ENCODE data around the gene ZFPL1.

The ZFPL1 gene

GRCh38 chr11:65131417-65131776, 47.4 kb downstream of the ZFPL1 start:
- DNase-seq = no peak

DNA sequence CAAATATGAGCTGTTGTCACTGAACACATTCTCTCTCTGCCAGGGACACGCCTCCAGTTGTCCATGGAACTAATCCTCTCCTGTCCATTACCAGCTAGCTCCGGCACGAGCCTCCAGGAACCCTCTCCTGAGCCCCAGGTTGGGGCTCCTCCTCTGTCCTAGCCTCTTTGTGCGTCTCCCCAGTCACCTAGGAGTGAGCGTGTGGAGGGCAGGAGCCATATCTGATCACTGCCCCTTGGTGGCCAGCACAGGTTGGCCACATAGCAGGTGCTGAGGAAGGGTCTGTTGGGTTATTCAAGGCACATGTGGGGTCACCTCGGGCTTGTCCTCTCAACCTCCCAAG, 47.8 kb downstream of the ZFPL1 start:
- no peak for DNase-seq

DNA sequence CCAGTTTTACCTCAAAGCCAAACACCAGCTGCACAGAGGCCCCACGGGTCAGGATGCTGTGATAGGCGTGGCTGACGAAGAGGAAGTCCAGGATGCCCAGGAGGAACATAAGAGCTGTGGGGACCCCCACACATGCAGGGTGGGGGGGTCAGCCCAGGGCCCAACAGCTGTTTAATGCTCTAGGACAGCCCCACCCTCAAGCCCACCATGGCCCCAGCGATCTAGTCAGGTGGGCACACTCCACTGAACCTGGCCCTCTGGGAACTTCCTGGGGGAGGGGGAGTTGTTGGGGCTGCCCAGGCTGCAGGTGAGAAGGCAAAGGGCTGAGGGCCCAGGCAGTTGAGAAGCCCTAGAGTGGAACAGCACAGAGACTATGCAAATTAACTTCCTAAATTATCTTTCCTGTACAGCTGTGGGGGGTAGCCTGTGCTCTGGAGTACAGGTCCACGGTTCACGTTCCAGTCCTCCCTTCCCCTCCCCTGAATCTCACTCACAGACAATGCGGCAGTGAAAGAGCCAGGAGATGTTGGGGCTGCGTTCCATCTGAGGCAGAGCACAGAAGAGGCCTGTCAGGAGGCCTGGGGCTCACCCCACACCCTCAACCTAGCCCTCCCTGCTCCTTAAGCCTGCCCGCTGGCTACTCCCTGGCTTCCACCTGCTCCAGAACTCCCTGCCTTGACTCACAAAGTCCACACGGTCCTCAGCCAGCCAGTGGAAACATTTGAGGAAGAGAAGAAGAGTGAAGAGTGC, 48.4 kb downstream of the ZFPL1 start:
- DNase-seq = no peak

DNA sequence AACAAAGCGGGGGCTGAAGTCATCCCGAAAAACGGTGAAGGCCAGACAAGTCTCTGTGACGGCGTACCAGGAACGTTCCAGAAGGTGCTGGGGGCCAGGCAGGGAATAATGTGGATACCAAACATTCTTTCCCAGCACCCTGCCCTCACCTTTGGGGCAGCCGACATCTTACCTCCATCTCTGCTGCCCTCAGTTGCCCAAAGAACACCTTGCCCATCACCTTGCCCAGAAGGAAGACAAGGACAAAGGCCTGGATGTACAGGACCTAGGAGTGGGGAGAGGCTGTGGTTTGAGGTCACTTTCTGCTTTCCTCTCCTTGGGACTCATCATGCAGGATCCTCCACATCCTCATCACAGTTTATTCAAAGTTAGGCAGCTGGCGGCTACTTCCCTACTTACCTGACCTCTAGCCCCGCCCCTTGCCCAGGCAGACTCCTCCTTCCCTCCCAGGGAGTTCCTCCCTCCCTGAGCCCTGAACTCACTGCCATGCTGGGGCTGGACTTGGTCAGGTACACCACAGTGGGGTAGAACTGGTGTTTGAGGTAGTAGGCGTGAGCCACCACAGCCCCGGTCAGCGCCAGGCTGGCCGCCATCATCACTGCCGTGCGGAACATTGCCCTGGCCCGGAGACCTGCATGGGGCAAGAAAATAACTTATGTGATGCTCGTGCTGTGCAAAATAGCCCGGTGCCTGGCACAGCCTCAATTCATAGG, 49.1 kb downstream of the ZFPL1 start:
- no peak for DNase-seq

GRCh38 chr11:65133724-65134123, 49.7 kb downstream of the ZFPL1 start:
- no peak for DNase-seq

DNA sequence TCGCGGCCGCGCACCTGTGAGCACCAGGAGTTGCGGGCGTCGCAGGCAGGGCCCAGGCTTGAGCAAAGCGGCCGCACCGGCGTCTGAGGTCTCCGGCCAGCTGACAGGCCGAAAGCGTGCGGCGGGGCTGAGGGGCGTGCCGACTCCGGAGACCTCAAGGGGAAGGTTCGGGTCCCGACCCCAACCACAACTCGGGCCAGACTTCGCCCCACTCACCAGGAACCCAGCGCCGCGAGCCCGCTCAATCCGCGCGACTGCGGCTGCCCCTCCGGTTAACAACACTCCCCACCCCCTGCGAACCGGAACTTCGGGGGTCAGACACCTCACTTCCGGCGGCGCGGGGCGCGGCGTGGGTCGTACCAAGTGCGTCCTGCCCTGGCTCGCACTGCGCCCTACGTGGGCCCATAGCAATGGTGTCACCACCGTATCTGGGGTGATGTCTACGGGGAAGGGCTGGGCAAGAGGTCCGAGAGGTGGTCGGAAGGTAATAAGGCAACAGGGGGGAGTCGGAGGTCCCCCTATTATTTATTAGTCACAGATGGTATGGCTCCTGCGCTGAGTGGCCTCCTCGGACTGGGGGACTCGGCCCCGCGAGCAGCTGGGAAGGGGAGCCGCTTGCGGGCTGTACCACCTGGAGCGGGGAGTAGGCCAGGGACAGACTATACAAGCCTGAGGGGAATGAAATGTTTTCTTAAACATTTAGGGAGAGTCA, 50.4 kb downstream of the ZFPL1 start, which contains the start of gene SYVN1:
Gene SYVN1 (minus strand): TSS at position 280 of the 712 bp plus-strand sequence. CDS start 918 bp downstream, outside the sequence.
- DNase-seq = peak; percentile 70

DNA sequence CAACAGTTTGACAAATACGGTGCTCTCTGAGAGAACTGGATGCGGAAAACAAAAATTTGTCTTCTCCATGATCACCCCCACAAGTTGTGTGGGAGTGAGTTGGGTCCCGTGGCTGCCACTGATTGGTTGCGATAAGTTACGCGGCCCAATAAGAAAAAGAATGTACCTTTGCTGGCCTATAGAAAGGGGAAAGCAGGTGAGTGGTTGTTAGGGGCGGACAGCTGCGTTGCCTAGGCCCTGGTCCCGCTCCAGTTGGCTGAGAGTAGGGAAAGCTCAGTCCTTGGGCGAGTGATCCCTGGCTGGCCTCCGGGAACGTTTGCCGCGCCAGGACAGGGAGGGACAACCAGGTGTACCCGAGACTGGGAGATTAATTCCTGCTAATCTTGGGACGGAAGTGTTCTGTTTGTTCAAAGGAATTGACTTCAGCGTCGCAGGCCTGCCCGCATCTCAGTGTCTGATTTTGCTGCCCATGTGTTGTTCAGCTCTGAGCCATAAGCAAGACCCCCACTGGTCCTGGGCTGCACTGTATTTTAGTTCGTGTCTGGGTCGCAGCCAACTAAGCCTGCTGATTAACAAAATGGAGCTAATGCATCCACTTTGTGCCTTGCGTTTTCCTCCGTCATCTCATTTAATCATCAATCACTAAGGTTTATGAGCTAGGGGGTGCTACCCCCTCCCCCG, 51.1 kb downstream of the ZFPL1 start:
- DNase-seq = peak; percentile 95

DNA sequence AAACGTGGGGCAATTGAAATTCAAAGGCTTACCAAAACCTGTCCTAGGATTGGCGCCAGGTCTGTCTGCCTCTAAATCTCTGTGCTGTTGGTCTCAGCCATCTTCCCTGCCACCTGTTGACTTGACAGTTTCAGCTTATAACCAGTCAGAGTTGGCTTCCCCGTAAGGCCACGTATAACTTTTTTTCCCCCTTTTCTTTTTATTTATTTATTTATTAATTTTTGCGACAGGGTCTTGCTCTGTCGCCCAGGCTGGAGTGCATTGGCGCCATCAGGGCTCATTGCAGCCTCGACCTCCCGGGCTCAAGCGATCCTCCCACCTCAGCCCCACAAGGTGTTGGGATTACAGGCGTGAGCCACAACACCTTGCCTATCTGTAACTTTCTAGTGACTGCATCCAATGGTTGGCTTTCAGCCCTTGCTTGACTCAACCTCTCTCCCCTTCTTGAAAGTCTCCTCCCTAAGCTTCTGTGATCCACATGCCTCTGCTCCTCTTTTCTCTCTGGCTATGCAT, 51.7 kb downstream of the ZFPL1 start:
- DNase-seq = no peak

- no peak for DNase-seq
Measured at GRCh38 chr11:65136515-65137096, 52.6 kb downstream of the ZFPL1 start.
